ENCODE measurements around the gene NEK4.
A peak's percentile ranks its signal among the peaks of the same experiment; 100 is the strongest.
"Not testable (repeated sequence)": the region's sequence is repeated elsewhere in the genome, so short reads cannot be mapped to it uniquely, and the experiment has no call there.

NEK4 gene

DNA sequence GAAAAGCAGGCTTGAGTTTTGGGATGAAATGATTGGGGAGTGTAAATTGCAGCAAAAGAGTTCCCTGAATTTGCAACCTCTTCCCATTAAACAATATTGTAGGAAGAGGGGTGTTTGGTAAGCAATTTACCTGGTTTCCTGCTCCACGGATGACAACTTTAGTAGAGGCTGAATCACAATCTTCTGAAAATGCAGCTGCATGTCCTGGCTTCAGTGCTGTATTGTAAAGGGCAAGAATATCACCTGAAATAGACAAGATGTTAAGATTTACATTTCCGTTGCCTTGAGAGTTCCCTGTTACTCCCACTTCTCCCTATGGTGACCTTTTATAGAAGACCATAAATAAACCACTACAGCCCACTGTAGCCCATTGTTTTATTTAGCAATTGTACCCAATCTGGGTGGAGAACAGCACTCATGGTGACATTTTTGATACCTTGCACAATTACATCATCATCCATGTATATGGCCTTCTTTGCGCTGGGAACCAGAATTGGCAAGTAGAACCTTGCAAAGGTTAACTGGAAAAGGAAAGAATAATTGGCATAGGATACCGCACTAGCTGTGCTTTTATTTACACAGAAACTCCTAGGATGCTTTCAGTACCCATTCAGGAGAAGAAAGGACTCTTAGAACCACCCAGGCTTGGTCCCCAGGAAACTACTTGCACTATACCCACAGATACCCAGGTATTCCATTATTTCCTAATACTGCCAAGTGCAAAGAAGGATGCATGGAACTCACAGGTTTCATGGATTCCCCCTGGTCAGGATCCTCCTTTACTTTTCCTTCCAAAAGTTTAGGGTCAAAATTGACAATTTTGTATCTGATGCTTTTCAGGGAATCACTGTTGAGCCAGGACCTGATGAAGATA lies 74.7 kb downstream of the NEK4 start:
- no peak for DNase-seq

DNA sequence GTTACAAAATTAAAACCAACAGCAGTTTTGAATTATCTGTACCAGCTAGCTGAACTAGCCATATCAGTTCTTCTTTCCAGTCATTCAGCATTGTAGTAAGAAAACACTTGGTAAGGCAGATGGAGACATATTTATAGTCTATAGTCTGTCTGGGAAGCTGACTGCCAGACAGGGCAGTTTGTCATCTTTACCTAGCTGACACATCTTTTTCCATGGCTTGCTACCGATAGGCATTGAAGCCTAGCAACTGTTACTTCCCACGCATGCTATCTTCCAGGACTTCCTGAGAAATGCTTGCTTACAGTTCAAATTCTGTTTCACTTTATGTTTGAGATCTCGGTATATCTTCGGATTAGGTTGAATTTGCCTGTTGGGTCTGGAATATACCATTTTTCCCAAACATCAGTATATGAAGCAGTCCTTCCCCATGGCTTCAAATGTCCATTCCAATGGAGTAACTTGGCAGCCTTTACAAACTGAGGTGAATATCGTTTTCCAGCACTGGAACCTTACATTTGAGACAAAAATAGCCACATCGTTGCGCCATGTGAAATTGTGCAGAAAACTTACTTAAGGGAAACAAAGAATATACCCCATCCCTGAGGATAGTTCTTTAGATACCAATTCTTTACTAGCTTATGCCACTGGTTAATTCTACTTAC lies 76.1 kb downstream of the NEK4 start:
- no peak for DNase-seq

DNA sequence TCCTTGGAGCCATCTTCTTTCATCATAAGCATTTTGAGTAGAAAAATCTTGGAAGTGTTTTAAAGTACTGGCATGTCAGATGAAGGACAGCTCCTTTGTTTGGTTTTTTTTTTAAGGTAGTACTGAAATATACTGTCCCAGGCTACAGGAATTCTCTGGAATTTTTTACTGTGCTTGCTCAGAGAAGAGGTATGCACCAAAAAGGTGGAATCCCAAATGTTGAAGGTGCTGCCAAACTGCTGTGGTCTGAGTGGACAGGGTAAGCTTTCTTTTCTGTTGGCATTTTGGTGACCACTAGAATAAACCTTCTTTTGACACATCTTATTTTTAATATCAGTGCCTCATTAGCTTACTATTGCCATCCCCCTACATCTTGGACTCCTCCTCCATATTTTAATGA lies 77.7 kb downstream of the NEK4 start:
- DNase-seq = no peak

DNA sequence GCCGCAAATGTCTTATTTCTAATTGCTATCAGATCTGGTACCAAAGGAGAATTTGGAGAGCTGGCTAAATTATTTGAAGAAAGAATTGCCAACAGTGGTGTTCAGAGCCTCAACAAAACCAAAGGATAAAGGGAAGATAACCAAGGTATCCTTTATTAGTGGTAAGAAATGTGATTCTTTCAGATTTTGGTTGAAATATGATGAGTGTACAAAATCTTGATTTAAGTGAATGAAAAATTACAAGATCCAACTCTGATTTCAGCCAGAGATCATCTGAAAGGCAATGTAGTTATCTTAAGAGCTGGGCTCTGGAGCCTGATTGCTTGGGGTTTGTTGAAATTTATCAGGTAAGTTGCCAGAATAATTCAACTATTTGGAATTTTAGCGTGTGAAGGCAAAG lies 80.2 kb downstream of the NEK4 start:
- DNase-seq = no peak

DNA sequence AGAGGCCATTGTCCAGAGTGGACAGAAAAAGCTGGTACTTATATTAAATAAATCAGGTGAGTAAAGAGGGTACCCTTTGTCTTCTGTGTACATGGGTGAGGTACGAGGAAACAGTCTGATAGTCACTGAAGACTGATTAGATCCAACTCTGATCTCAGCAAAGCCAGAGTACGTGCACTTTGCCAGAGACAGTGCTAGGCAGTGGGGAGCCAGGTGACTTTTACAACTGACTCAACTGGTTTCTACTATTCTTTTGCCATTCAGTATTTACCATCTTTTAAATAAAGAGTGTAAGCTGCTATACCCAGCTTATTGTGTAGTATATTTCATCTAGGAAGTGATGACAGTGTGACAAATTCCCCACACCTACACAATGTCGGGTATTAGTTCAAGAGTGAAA lies 81.6 kb downstream of the NEK4 start:
- DNase-seq = no peak

DNA sequence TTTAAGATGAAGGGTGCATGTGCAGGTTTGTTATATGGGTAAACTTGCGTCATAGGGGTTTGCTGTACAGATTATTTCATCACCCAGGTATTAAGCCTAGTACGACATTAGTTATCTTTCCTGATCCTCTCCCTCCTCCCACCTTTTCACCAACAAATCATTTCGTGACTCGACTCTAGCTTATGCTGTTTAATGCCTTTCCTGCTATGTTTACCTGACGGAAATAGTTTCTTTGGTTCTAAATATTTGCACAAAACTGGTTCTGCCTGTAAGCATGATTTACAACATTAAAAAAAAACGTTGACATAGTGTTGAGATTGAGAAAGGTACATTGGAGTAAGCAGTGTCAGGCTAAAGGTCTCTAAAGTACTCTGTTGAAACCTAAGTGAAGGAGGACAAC lies 82.5 kb downstream of the NEK4 start:
- no peak for DNase-seq

DNA sequence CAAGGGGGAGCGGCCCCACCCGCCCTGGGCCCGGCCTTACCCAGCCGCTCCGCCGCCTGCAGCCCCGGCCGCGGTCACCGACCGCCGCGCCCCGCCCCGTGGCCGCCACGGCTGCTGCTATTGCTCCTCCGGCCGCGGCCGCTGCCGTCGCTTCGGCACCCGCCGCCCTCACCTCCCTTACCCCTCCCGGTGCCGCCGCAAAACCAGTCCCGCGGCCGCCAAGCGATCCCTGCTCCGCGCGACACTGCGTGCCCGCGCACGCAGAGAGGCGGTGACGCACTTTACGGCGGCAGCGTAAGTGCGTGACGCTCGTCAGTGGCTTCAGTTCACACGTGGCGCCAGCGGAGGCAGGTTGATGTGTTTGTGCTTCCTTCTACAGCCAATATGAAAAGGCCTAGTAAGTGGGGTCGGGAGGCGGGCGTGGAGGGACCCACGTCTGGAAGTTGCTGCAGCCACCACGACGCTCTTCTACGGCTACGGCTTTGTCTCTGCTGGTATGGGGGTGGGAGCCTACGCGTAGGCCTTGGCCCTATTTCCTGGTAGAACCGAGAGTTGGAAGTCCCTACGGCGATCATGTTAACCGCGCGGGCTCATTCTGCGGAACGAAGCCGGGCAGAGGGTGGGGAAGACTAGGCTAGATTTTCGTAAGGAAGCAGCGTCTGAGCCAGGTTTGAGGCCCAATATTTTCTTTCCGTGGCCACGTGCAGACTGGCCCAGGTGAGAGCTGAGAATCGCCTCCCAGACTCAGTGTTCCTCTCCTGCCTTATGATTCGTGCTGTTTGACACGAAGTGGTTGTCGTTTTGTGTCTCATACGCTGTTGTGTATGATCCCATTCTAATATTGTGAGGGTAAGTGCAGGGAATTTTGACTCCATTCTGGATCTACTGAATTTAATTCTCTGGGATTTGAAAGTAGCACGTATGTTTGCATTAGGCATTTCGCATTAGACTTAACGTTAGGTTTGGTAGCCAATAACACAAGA lies 84.7 kb downstream of the NEK4 start, which contains the start of the genes GNL3 and PBRM1:
Gene GNL3, plus strand, starts transcription at position 324 of the 983 bp plus-strand sequence. Its CDS starts 61 bp downstream, at position 385.
Gene PBRM1, minus strand, starts transcription at position 205 of the 983 bp plus-strand sequence.
- peak; percentile 76 for DNase-seq

DNA sequence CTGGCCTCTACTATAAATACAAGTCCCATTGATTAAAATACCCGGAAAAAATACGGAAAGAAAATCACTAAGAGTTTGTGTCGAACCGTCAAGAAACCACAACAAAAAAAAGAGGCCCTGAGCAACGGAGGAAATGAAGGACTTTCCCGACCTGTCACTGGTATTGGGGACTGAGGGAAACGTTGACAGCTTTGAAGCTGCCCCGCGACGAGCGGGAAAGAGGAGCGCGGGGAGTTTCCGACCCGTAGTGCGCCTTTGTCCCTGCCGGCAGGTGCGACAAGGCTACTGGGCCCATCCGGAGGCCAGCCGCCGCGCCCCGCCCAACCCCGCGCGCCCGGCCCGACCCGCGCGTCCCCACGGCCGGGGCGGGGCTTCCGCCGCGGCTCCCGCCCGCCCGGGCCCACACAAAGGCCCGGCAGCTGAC lies 85.4 kb downstream of the NEK4 start:
- DNase-seq = no peak

DNA sequence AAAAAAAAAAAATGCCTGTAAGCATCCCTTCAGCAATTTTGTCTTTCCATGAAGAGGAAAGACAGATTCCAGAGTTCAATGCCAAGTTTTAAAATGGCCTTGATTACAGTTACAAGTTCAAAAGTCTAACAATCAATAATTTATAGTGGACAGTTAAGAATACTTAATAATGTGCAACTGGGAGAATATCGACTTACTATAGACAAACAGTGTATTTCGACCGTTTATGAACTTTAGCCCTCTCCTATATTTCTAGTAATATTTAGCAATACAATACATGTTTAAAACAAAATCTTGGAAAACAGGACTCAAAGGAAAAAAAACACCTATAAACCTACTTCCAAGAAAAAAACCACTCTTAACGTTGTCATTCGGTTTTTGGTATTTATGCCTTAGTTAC lies 86.6 kb downstream of the NEK4 start:
- DNase-seq = no peak

DNA sequence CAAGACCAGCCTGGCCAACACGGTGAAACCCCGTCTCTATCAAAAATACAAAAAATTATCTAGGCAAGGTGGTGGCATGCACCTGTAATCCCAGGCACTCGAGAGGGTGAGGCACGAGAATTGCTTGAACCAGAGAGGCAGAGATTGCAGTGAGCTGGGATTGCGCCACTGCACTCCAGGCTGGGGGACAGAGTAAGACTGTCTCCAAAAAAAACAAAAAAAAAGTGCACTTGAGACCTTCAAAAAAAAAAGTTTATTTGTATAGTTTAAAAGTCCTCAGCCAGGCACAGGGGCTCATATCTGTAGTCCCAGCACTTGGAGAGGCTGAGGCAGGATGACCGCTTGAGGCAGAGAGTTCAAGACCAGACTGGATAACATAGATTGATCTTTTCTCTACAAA lies 87.1 kb downstream of the NEK4 start:
- no peak for DNase-seq

DNA sequence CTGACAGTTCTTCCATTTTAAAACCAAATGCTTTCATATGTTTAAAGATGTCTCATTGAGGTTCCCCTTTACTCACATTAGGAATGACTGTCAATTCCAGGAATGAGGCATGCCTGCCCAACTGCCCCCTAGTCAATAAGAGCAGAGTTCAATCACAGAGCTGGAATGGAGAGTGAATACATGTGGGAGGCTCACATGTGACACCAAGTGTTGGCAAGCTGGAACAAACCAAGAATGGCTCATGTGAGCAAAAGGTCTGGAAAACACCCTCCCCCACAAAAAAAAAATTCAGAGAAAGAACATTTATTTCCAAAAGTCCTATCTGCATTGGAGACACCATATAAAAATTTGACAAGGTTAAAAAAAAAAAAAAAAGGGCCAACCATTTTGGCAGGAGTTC lies 88.7 kb downstream of the NEK4 start:
- no peak for DNase-seq

DNA sequence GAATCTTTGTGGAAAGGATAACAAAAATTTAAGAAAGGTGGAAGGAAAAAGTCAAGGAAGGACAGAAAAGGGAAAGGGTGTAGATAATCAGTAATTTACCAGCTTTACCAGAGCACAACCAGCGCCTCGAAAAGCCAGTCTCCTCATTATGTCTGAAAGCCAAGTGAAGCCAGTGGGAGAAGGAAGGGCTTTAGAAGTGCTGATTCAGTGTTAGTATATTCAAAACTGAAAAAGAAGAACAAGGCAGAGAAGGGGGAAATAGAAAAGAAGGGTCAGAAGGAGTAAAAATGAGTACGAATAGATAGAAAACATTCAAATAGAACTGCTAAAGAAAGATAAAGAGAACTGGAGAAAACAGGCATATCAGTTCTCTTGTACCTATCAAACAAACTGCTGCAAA lies 89.1 kb downstream of the NEK4 start:
- DNase-seq = no peak

DNA sequence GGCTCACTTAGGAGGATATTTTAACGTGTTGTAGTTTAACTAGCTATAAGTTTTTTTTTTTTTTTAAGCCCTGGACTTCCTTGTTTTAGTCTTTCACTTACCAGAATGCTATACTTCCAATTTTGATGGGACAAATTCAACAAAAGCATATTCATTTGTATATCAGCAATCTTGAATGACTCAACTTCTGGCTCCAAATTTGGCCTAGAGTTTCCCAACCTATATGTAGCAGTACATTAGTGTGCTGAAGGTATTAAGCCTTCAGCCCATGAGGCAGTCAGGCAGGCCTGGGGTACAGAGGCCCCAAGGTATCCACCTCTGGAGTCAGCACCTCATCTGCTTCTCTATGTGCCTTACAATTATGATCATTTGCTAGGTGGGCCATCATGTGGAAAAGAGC lies 90.9 kb downstream of the NEK4 start:
- no peak for DNase-seq

DNA sequence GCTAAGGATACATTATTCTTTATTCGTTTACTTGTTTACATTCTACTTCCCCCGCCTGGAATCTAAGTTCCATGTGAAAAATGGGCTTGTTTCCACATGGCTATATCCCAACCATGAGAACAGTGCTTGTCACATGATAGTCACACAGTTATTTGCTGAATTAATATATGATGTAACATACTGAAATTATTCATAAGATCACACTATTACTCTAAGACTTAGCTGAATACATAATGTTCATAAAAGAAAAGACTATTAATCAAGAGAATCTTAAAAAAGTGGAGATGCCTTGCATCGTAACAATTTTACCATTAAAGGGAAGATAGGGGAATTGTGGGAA lies 91.6 kb downstream of the NEK4 start:
- no peak for DNase-seq

DNA sequence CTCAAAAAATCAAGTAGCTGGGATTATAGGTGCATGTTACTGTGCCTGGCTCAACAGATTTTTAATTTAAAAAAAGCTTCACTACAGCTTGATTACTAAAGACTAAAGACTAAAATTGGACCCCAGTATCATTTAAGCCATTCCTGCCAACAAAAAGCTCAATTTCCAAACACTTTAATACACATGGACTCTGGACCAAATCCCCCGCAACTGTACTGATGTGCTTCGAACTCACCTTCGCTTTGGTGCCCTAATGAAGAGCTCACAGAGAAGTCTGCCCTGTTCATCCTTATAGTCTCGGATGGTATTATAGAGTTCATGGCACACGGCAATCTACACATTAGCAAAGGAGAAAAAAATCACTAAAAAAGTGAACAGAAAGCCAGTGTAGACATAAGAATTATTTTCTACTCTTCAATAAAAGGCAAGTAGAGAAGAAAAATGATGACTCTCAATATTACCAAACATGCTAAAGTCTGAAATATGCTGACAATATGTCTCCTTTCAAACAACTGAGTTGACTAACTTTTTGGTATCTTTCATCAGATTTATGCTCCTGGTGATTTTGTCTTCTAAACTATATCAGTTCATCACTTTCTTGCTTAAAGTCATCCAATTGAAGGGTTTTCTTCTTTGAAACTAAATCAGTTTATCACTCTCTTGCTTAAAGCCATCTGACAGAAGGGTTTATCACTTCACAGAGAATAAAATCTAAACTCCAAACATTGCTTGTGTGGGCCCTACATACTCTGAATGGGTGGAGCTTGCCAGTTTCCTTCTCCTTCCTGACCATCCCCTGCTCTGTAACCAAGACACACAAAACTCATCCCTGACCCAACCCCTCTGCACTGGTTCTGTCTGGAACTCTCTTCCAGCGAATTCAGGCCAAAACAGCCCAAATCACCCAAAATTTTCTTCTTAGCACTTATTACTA lies 92.2 kb downstream of the NEK4 start:
- no peak for DNase-seq

DNA sequence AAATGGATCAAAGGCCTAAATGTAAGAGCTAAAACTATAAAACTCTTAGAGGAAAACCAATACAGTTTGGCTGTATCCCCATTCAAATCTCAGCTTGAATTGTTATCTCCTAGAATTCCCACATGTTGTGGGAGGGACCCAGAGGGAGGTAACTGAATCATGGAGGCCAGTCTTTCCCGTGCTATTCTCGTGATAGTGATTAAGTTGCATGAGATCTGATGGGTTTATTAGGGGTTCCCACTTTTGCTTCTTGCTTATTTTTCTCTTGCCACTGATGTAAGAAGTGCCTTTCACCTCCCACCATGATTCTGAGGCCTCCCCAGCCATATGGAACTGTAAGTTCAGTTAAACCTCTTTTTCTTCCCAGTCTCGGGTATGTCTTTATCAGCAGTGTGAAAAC lies 94.5 kb downstream of the NEK4 start:
- not testable (repeated sequence) for DNase-seq

DNA sequence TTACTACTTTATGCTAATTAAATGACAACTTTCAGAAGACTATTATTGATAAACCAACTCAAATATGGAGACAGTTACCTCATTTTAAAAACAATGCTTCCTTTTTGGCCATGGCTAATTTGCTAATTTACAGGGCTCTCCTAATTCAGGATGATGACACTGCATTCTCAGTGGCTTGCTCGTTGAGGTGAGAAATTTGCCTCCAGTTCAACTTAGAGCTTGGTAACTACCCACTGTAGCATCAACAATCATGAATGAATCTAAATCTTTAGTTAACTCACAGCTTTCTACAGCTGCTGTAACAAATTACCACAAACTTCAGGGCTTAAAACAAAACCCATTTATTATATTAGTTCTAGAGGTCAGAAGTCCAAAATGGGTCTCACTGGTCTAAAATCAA lies 99.1 kb downstream of the NEK4 start:
- no peak for DNase-seq

DNA sequence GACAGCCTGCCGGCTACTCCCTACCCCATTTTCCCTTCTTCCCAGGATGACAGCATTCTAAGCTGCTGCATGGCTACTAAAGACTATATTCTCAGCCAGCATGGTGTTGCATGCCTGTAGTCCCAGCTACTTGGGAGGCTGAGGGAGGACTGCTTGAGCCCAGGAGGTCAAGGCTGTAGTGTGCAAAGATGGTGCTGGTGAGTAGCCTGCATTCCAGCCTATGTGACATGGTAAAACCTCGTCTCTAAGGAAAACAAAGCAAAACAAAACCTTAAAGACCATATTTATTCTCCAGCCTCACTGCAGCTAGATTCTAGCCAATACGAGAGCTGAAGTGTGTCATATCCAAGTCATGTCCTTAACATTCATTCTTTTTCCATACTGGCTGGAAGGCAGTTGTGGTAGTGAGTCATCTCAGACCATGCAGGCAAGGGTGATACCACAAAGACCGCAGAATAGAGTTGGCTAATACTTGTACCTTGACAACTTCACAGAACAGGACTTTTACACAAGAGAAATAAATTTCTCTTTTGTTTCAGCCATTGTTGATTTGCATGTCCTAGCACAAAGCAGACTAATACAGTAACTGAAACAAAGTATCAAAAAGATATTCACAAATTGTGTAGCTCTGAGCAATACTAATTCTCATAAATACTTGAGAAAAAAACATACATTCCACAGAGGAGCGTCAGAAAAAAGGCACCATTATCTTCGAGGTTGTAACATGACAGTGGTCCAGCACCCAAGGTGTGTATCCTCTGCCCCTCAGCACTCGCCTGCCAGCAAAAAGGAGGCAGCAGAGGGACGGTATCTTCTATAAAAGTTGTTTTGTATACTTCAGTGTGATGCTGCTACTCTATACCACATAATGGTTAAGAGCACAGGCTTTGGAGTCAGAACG lies 99.9 kb downstream of the NEK4 start:
- DNase-seq = peak; percentile 98

DNA sequence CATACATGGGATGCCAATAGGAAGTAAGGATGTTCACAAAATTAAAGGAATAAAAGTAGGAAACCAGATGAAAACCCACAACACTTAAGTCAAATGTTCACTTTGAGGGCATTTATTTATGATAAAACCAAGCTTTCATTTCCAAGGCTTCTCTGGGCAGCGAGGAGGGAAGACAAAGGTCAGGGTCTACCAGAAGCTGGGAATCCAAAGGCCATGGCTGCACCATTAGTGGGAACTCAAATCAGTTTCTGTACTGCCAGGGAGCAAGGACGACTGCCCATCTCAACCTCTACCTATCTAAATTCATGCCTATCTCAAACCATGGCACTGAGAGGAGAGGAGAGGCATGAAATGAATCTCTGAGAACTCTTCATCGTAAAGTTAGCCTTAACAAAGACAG lies 107.6 kb downstream of the NEK4 start:
- no peak for DNase-seq

DNA sequence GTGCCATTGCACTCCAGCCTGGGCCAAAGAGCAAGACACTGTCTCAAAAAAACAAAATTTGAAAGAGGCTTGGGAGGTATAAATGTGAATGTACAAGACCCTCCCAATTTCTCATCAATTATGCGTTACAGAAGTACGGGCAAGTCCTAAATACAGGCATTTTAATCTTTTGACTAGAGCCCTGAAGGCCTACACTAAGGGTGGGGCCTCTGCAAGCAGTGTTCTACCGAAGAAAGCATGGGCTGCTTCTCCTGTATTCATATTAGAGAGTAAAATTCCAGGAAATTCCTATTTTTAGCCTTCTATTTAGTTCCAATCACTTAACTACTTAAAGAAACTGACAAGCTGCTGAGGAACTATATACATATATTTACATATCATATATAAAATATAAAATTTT lies 110.7 kb downstream of the NEK4 start:
- no peak for DNase-seq
